Loucy (cell line): Measurements from ENCODE around the gene TRIM22.

Source experiments
- H2AFZ ChIP-seq: fragments of 200-600 bp; sonication (generic); 2 replicates; pipeline ENCODE4 v1.6.0; 2016; ENCODE audit warnings: antibody characterized with exemption, mild to moderate bottlenecking, low read length, moderate library complexity
- H3F3A ChIP-seq: fragments of 200-600 bp; 2 replicates; pipeline ENCODE4 v1.6.0; 2016; ENCODE audit warnings: antibody characterized with exemption, low read depth, mild to moderate bottlenecking
- H3K27me3 ChIP-seq: fragments of 200-600 bp; sonication (generic); 2 replicates; pipeline ENCODE4 v1.6.1; 2014; ENCODE audit warnings: low read length, mild to moderate bottlenecking; ENCODE audit not compliant: insufficient read depth, poor library complexity, severe bottlenecking
- H3K36me3 ChIP-seq: fragments of 200-600 bp; sonication (generic); 2 replicates; pipeline ENCODE4 v1.6.1; 2016; ENCODE audit warnings: low read length; ENCODE audit not compliant: insufficient read depth
- H3K4me1 ChIP-seq: fragments of 200-600 bp; sonication (generic); 2 replicates; pipeline ENCODE4 v1.5.1; 2014; ENCODE audit warnings: low read length, mild to moderate bottlenecking; ENCODE audit not compliant: insufficient read depth, poor library complexity, severe bottlenecking
- H3K4me2 ChIP-seq: fragments of 200-600 bp; sonication (generic); 2 replicates; pipeline ENCODE4 v1.6.0; 2014; ENCODE audit warnings: antibody characterized with exemption, low read length, low read depth, mild to moderate bottlenecking; ENCODE audit not compliant: poor library complexity, severe bottlenecking
- H3K4me3 ChIP-seq: fragments of 200-600 bp; sonication (generic); 2 replicates; pipeline ENCODE4 v1.5.1; 2014; ENCODE audit warnings: low read length, mild to moderate bottlenecking, mixed read lengths; ENCODE audit not compliant: poor library complexity, severe bottlenecking
- H3K79me2 ChIP-seq: fragments of 200-600 bp; sonication (generic); 2 replicates; pipeline ENCODE4 v1.6.1; 2014; ENCODE audit warnings: low read length; ENCODE audit not compliant: insufficient read depth
- H3K9ac ChIP-seq: fragments of 200-600 bp; sonication (generic); 2 replicates; pipeline ENCODE4 v1.6.0; 2014; ENCODE audit warnings: mild to moderate bottlenecking, low read depth, low read length, moderate library complexity; ENCODE audit not compliant: poor library complexity, severe bottlenecking
- H3K9me2 ChIP-seq: fragments of 200-600 bp; sonication (generic); replicated peaks from 2 replicates; pipeline ENCODE4 v1.6.1; 2016; ENCODE audit warnings: low read depth, low read length, mixed read lengths
- H3K9me3 ChIP-seq: fragments of 200-600 bp; sonication (generic); 2 replicates; pipeline ENCODE4 v1.6.1; 2014; ENCODE audit warnings: mild to moderate bottlenecking, antibody characterized with exemption, low read length, low read depth; ENCODE audit not compliant: insufficient read depth
- H4K20me1 ChIP-seq: fragments of 200-600 bp; sonication (generic); 2 replicates; pipeline ENCODE4 v1.6.0; 2014; ENCODE audit warnings: antibody characterized with exemption, low read length, mild to moderate bottlenecking; ENCODE audit not compliant: insufficient read depth, poor library complexity, severe bottlenecking
- CTCF ChIP-seq: fragments of 200-600 bp; sonication (generic); conservative IDR thresholded peaks from 2 replicates; pipeline ENCODE4 v1.5.1; 2014; ENCODE audit warnings: mild to moderate bottlenecking, antibody characterized with exemption, low read length
- EZH2phosphoT487 ChIP-seq: fragments of 200-600 bp; IDR thresholded peaks from 2 replicates; pipeline ENCODE4 v1.6.1; 2018; ENCODE audit warnings: antibody characterized with exemption, mild to moderate bottlenecking, moderate library complexity, borderline replicate concordance

Gene TRIM22

GRCh38 chr11:5737091-5737490 is 47.5 kb downstream of the TRIM22 start:
- no peaks in the 10 kb centered on the region for H3K79me2 ChIP-seq
- no peaks in the 10 kb centered on the region for H3K9me3 ChIP-seq
- H3K9me2 ChIP-seq = 0 out of 2 replicates have a peak, but pooled peaks cover 5% of the 10 kb centered on the region
- H2AFZ ChIP-seq = no peak overlapping the region
- H3K4me3 ChIP-seq = no peak overlapping the region
- H3K27me3 ChIP-seq = no peaks in the 10 kb centered on the region
- no peak overlapping the region for H3K4me2 ChIP-seq
- H4K20me1 ChIP-seq = no peaks in the 10 kb centered on the region
- no peaks in the 10 kb centered on the region for H3K36me3 ChIP-seq
- H3K9ac ChIP-seq = no peak overlapping the region
- no peak for TF ChIP-seq EZH2phosphoT487
- TF ChIP-seq CTCF = no peak
- no peaks in the 10 kb centered on the region for H3K4me1 ChIP-seq
- H3F3A ChIP-seq = no peaks in the 10 kb centered on the region

GRCh38 chr11:5737670-5738392 is 48.2 kb downstream of the TRIM22 start:
- Histone ChIP-seq H3K36me3 (no peaks in the 10 kb centered on the region), H3K4me1 (no peaks in the 10 kb centered on the region), H3K79me2 (no peaks in the 10 kb centered on the region), H3K9me3 (no peaks in the 10 kb centered on the region), H3K9ac (no peak overlapping the region), H3K4me3 (no peak overlapping the region), H2AFZ (no peak overlapping the region), H4K20me1 (no peaks in the 10 kb centered on the region), H3K4me2 (no peak overlapping the region), H3K9me2 (no peaks in the 10 kb centered on the region), H3K27me3 (no peaks in the 10 kb centered on the region), H3F3A (no peaks in the 10 kb centered on the region)
- TF ChIP-seq EZH2phosphoT487 (no peak), CTCF (no peak)

GRCh38 chr11:5738431-5738830 is 48.8 kb downstream of the TRIM22 start:
- no peaks in the 10 kb centered on the region for H3K27me3 ChIP-seq
- no peaks in the 10 kb centered on the region for H3K4me1 ChIP-seq
- no peak overlapping the region for H2AFZ ChIP-seq
- no peaks in the 10 kb centered on the region for H3K36me3 ChIP-seq
- no peak for TF ChIP-seq EZH2phosphoT487
- TF ChIP-seq CTCF = no peak
- no peak overlapping the region for H3K4me2 ChIP-seq
- no peaks in the 10 kb centered on the region for H3F3A ChIP-seq
- H3K9me3 ChIP-seq = no peaks in the 10 kb centered on the region
- H3K9ac ChIP-seq = no peak overlapping the region
- no peaks in the 10 kb centered on the region for H3K9me2 ChIP-seq
- no peak overlapping the region for H3K4me3 ChIP-seq
- no peaks in the 10 kb centered on the region for H4K20me1 ChIP-seq
- H3K79me2 ChIP-seq = no peaks in the 10 kb centered on the region
